AG10803 (cell line): ENCODE data around the gene DTWD2.

ENCODE experiments used
- DNase-seq: peaks from one replicate; pipeline ENCODE4 v3.0.0; 2010; ENCODE audit warnings: low read depth
- H3K4me3 ChIP-seq: 2 replicates; pipeline ENCODE4 v1.5.1; 2011; ENCODE audit warnings: mild to moderate bottlenecking, low read length, control low read depth
- CTCF ChIP-seq: conservative IDR thresholded peaks from 2 replicates; pipeline ENCODE4 v1.5.1; 2011; ENCODE audit warnings: mild to moderate bottlenecking, low read length, control low read depth, inconsistent platforms

The DTWD2 gene

DNA sequence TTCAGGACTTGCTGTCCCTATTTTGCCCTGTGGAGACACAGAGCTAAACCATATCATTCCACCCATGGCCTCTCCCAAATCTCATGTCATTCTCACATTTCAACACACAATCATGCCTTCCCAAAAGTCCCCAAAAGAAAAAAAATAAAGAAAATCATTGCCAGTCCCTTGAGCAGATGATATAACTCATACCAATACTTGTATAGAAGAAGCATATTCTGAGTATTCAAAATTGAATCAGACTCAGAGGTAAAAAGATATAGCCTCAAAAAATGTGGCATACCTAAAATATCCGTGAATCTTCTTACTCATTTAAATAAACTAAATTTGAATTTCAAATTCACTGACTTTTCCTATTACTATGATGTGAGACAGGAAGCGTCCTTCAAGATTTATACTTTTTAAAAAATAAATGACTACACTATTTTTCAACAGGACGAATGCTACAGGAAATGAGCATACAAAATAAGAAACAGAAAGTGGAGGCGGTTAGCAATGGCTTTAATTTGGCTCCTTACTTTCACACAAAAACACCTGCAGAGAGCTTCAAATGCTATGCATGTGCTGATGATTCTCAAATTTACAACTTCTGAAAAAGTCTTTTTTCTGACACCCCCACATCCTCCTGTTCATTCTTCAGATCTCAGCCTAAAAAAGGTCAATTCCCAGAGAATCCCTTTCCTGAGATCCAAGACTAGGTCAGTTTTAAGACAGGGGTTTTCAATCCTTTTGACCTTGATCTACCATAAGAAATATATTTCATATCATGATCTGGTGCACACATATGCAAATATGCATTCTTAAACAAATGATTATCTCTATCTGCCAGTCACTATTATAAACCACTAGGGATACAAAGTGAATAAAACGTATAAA lies 42.9 kb upstream of the DTWD2 start:
- DNase-seq, result no peak
- no peak for TF ChIP-seq CTCF
- H3K4me3 ChIP-seq, result no peak overlapping the region

DNA sequence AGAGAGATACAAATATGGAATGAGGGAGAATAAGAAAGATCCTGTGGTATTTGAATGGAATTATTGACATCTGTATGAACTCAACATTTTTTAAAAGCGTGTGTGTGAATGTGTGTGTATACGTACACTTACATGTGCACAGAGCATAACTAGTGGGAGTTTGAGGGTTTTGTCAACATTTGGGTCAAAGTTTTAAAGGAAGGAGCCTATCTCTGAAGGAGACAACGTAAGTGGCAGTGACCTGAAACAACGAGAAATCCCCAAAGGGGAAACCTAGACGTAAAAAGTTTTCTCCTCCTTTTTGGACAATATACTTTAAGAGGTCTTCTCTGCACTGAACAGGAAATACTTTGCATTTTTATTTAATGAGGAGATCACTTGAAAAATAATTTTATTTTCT lies 40.2 kb upstream of the DTWD2 start:
- no peak for DNase-seq
- no peak for TF ChIP-seq CTCF
- no peak overlapping the region for H3K4me3 ChIP-seq

GRCh38 chr5:119022773-119023172 lies 34.4 kb upstream of the DTWD2 start:
- DNase-seq, result no peak
- no peak overlapping the region for H3K4me3 ChIP-seq
- TF ChIP-seq CTCF, result no peak

DNA sequence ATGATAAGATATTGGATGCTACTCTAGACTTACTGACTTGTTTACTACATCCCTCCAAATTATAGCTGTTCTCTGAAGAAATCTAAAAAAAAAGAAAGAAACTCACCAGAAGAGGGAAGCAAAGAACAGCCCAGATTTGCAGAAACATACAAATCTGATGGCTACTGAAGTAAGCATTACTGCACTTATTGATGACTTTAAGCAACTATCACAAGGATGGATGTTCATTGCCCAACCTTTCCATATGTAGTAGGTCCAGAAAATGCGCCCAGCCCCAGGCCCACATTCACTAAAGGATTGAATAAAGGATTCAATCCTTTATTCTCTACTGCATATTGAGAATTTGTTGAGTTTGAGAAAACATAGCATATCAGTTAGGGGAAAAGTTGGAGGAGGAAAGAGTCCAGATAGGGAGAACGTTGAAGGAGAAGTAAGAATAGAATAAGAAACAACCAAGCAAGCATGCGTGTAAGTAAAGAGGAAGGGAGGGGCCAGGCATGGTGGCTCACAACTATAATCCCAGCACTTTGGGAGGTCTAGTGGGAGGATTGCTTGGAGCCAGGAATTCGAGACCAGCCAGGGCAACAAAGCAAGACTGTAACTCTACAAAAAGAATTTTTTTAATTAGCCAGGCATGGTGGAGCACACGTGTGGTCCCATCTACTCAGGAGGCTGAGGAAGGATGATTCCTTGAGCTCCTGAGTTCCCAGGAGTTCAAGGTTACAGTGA lies 33.8 kb upstream of the DTWD2 start:
- DNase-seq, result peak; percentile 57
- TF ChIP-seq CTCF, result peak; percentile 65
- no peak overlapping the region for H3K4me3 ChIP-seq

DNA sequence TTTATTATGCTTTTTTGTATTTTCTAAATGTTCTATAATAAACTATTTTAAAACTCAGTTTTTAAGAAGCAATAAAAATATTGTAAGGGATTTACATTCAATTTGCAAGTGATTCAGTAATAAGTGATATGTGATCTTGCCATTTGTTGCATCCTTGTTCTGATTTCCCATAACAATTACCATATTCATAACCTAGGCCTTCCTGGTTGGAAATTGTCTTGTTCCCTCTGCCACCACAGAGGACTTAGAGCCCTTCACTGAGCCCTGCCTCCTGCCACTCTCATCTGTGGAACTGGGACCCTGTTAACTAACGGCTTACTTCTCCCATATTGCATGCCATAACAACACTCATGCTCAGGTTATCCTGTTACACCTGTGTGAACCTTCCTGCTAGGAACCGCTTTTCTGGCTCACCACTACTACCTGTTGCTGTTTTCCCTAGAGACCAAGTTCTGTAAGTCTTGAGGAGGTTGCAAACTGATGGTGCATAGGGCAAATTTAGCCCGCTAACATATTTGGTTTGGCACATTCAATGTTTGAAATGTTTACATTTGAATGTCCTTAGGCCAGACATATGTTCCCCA lies 32.9 kb upstream of the DTWD2 start:
- no peak for DNase-seq
- H3K4me3 ChIP-seq, result no peak overlapping the region
- no peak for TF ChIP-seq CTCF

DNA sequence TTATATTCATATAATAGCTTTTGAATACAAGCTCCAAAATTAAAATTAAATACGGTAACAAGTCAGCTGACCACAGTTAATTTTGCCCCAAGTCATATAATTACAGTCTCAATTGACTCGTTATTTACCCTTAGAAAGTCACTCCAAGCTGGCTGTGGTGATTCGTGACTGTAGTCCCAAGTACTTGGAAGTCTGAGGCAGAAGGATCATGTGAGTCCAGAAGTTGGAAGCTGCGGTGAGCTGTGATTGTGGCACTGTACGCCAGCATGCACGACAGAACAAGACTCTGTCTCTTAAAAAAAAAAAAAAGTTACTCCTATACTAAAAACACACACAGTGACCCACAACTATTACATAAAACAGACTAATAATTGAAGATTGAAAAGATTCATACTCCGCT lies 31.6 kb upstream of the DTWD2 start:
- no peak overlapping the region for H3K4me3 ChIP-seq
- no peak for DNase-seq
- no peak for TF ChIP-seq CTCF
